Measurements from ENCODE around the gene NOSIP.

DNA sequence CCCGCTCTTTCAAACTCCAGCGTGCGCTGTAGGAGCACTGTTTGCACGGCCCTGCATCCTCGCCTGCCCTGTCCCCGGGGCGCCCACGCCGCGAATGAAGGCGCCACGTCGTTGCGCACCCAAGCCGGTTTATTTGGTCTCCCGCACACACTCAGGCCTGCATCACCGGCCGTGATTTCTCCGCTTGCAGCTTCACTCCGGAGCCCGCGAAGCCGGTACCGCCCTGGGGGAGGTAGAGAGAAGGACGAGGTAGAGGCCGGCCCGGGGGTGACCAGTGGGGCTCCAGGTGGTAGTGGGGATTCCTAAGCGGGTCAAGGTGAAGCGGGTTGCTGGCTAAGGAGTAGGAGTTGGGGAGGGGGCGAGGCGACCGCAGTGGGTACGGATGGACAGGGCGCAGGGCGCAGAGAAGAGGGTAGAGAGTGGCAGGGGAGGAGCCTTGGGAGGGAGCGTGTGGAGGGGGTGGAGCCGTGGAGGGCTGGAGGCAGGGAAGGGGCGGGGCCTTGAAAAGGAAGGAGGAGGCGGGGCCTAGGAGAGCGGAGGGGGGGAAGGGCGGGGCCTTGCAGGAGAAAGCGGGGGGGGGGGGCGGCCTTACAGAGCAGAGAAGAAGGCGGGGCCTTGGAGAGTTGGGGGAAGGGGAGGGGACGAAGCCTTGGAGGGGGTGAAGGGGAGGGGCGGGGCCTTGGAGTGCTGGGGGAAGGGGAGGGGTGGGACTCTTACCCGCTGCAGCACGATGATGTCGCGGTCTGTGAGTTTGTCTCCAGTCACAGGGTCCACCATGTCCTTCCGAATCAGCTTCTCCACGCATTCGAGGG lies 24.6 kb downstream of the NOSIP start:
- no peak for TF ChIP-seq GATA2 (IDR thresholded peaks at IDR 0.05; ENCODE audit: low read depth, low read length)
- TF ChIP-seq GATA3 (IDR thresholded peaks at IDR 0.05; ENCODE audit: low read depth, low read length), result no peak

Data from SH-SY5Y (cell line).